ENCODE data around the gene RC3H2.
"Not testable (repeated sequence)": the region's sequence is repeated elsewhere in the genome, so short reads cannot be mapped to it uniquely, and the experiment has no call there.

Gene RC3H2

GRCh38 chr9:122918310-122918709 is 13.2 kb upstream of the RC3H2 start:
- no peak for DNase-seq (ENCODE audit: low read depth)

- peak; percentile 92 for DNase-seq (ENCODE audit: low read depth)
Observed at GRCh38 chr9:122912964-122913673, 8.0 kb upstream of the RC3H2 start, which contains the start of gene ZBTB6. Gene ZBTB6 (minus strand): TSS chr9:122913323. CDS start chr9:122912072, 1,251 bp downstream.

- DNase-seq (ENCODE audit: low read depth): no peak
Observed at GRCh38 chr9:122912671-122912963, 7.5 kb upstream of the RC3H2 start.

- not testable (repeated sequence) for DNase-seq (ENCODE audit: low read depth)
Observed at GRCh38 chr9:122906122-122906521, 963 bp upstream of the RC3H2 start.

- peak; percentile 71 for DNase-seq (ENCODE audit: low read depth)
Observed at GRCh38 chr9:122904466-122904822, 715 bp downstream of the RC3H2 start.

- DNase-seq (ENCODE audit: low read depth): peak; percentile 50
Observed at GRCh38 chr9:122900791-122901190, 4.4 kb downstream of the RC3H2 start.

- peak; percentile 63 for DNase-seq (ENCODE audit: low read depth)
Observed at GRCh38 chr9:122897969-122898368, 7.2 kb downstream of the RC3H2 start.

GRCh38 chr9:122888480-122888879 is 16.7 kb downstream of the RC3H2 start:
- no peak for DNase-seq (ENCODE audit: low read depth)

- DNase-seq (ENCODE audit: low read depth): no peak
Observed at GRCh38 chr9:122883125-122883524, 22.0 kb downstream of the RC3H2 start.

GRCh38 chr9:122879443-122879842 is 25.7 kb downstream of the RC3H2 start:
- DNase-seq (ENCODE audit: low read depth): no peak

- no peak for DNase-seq (ENCODE audit: low read depth)
Observed at GRCh38 chr9:122875523-122875922, 29.6 kb downstream of the RC3H2 start.

GRCh38 chr9:122867276-122867675 is 37.9 kb downstream of the RC3H2 start:
- DNase-seq (ENCODE audit: low read depth): not testable (repeated sequence)

GRCh38 chr9:122866079-122866478 is 39.1 kb downstream of the RC3H2 start:
- DNase-seq (ENCODE audit: low read depth): no peak

- no peak for DNase-seq (ENCODE audit: low read depth)
Observed at GRCh38 chr9:122865300-122865699, 39.9 kb downstream of the RC3H2 start.

GRCh38 chr9:122863407-122863806 is 41.8 kb downstream of the RC3H2 start:
- DNase-seq (ENCODE audit: low read depth): no peak

- no peak for DNase-seq (ENCODE audit: low read depth)
Observed at GRCh38 chr9:122860319-122861142, 44.6 kb downstream of the RC3H2 start.

GRCh38 chr9:122857815-122858214 is 47.3 kb downstream of the RC3H2 start:
- no peak for DNase-seq (ENCODE audit: low read depth)

GRCh38 chr9:122852085-122852786 is 52.9 kb downstream of the RC3H2 start:
- DNase-seq (ENCODE audit: low read depth): not testable (repeated sequence)

- no peak for DNase-seq (ENCODE audit: low read depth)
Observed at GRCh38 chr9:122848256-122848943, 56.8 kb downstream of the RC3H2 start.

- DNase-seq (ENCODE audit: low read depth): no peak
Observed at GRCh38 chr9:122846371-122846940, 58.7 kb downstream of the RC3H2 start.

- DNase-seq (ENCODE audit: low read depth): no peak
Observed at GRCh38 chr9:122845116-122845515, 60.0 kb downstream of the RC3H2 start.

- DNase-seq (ENCODE audit: low read depth): no peak
Observed at GRCh38 chr9:122844137-122844536, 61.0 kb downstream of the RC3H2 start.
